Testis (tissue), 2 donors: ENCODE measurements around the gene CELF4.

ENCODE experiments used
- POLR2A ChIP-seq: fragments of 450-650 bp; IDR thresholded peaks from one replicate; pipeline ENCODE4 v1.6.1; 2017; ENCODE audit warnings: antibody characterized with exemption, mild to moderate bottlenecking, moderate library complexity
- TF ChIP-seq, protein P1 (sequence below), 3 experiments: fragments of 450-650 bp in 2 of 3; fragments of 200-600 bp in 1 of 3; sonication (generic) in 1 of 3; IDR thresholded peaks; one replicate each; pipeline ENCODE4 v1.5.1; 2016 to 2019; ENCODE audit warnings: antibody characterized with exemption in 3 of 3, mild to moderate bottlenecking in 2 of 3, moderate library complexity in 1 of 3

DNA sequence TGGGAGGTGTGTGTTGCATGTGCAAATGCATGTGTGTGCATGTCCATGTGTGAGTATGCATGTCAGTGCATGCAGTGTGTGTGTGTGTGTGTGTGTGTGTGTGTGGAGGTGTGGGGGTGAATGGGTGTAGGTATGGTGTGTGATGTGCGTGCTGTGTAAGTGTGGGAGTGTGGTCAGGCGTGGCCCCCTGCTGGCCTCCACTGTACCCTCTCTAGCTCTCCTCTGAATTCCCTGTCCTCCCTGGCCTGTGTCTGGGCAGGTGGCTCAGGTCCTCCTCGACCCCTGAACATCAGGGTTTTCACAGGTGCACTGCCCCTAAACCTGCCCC lies 230.2 kb downstream of the CELF4 start:
- TF ChIP-seq, protein P1, sequence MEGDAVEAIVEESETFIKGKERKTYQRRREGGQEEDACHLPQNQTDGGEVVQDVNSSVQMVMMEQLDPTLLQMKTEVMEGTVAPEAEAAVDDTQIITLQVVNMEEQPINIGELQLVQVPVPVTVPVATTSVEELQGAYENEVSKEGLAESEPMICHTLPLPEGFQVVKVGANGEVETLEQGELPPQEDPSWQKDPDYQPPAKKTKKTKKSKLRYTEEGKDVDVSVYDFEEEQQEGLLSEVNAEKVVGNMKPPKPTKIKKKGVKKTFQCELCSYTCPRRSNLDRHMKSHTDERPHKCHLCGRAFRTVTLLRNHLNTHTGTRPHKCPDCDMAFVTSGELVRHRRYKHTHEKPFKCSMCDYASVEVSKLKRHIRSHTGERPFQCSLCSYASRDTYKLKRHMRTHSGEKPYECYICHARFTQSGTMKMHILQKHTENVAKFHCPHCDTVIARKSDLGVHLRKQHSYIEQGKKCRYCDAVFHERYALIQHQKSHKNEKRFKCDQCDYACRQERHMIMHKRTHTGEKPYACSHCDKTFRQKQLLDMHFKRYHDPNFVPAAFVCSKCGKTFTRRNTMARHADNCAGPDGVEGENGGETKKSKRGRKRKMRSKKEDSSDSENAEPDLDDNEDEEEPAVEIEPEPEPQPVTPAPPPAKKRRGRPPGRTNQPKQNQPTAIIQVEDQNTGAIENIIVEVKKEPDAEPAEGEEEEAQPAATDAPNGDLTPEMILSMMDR (IDR thresholded peaks at IDR 0.05): no peak
- no peak for TF ChIP-seq POLR2A
